ENCODE data around the gene TNRC18. TPM values are rescaled to one million over a fixed set of nuclear protein-coding genes. Genes with fewer than 3 reads are reported as not detected.
A peak's percentile ranks its signal among the peaks of the same experiment; 100 is the strongest.

TNRC18 gene
- total and polyA plus RNA-seq, 9 of the 15 experiments (the other 6 are each of a cell fraction or from before 2014, with no cell fraction given): 0.03 to 43.2 (median 18.0) TPM

DNA sequence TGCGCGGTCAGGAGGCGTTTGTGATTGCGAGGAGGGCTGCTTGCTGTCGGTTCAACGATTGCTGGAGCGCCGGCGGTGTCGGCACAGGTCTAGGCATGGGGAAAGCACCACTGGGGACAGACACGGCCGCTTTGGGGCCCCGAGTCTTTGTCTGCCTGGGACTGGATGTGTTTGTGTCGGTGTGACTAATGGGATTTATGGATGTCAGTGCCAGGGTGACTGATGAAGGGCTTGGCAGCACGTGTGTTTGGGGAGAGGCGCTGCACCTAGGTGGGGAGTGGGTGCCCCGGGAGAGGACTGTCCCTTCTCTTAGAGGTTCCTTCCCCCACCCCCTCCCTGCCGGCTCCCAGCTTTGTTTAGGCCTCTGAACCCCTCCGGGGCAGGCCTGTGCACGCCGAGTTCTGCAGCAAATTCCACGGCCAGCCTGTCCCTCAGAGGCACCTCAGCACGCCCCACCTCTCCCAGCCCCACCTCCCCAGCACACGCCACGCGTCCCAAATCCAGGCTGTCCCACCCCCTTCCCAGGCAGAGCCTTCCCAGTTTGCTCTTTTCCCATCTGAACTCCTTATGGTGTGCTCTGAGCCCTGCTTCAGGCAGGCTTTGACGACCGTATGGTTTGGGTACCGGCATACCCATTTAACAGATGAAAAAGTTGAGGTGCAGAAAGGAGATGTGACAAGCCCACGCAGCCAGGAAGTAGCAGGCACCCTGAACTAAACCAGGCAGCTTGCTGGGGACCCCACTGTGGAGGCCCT, 6.4 kb upstream of the TNRC18 start (continued):
- TF ChIP-seq, protein P1, sequence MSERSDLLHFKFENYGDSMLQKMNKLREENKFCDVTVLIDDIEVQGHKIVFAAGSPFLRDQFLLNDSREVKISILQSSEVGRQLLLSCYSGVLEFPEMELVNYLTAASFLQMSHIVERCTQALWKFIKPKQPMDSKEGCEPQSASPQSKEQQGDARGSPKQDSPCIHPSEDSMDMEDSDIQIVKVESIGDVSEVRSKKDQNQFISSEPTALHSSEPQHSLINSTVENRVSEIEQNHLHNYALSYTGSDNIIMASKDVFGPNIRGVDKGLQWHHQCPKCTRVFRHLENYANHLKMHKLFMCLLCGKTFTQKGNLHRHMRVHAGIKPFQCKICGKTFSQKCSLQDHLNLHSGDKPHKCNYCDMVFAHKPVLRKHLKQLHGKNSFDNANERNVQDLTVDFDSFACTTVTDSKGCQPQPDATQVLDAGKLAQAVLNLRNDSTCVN (CRISPR knock-in tag; IDR thresholded peaks at IDR 0.05): no peak
- TF ChIP-seq HDAC3 (IDR thresholded peaks at IDR 0.05; ENCODE audit: borderline replicate concordance, partially characterized antibody) (peak; percentile 18), TCF7L2 (IDR thresholded peaks at IDR 0.05; ENCODE audit: low read depth, low read length) (no peak), PURB (CRISPR knock-in tag; IDR thresholded peaks at IDR 0.05; ENCODE audit: low read depth) (no peak), HLTF (IDR thresholded peaks at IDR 0.05) (no peak), POU5F1 (IDR thresholded peaks at IDR 0.05; ENCODE audit: borderline replicate concordance, low read depth, low read length, partially characterized antibody) (no peak), PCBP1 (IDR thresholded peaks at IDR 0.05; ENCODE audit: low read depth, low read length, poor library complexity, severe bottlenecking) (peak; percentile 43), SMC3 (conservative IDR thresholded peaks at IDR 0.05; ENCODE audit: insufficient read depth, low read depth, low read length) (no peak)
- TF ChIP-seq, protein P2, sequence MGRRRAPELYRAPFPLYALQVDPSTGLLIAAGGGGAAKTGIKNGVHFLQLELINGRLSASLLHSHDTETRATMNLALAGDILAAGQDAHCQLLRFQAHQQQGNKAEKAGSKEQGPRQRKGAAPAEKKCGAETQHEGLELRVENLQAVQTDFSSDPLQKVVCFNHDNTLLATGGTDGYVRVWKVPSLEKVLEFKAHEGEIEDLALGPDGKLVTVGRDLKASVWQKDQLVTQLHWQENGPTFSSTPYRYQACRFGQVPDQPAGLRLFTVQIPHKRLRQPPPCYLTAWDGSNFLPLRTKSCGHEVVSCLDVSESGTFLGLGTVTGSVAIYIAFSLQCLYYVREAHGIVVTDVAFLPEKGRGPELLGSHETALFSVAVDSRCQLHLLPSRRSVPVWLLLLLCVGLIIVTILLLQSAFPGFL (CRISPR knock-in tag; IDR thresholded peaks at IDR 0.05): no peak
- TF ChIP-seq, protein P3, sequence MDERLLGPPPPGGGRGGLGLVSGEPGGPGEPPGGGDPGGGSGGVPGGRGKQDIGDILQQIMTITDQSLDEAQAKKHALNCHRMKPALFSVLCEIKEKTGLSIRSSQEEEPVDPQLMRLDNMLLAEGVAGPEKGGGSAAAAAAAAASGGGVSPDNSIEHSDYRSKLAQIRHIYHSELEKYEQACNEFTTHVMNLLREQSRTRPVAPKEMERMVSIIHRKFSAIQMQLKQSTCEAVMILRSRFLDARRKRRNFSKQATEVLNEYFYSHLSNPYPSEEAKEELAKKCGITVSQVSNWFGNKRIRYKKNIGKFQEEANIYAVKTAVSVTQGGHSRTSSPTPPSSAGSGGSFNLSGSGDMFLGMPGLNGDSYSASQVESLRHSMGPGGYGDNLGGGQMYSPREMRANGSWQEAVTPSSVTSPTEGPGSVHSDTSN (CRISPR knock-in tag; IDR thresholded peaks at IDR 0.05; ENCODE audit: low read depth): 0 out of 2 replicates have a peak, but pooled peaks have one; percentile 0
- TF ChIP-seq, protein P3 (tag; conservative IDR thresholded peaks at IDR 0.05; ENCODE audit: low read depth): peak; percentile 67; the same call in 1 of the 2 replicates
- TF ChIP-seq, protein P4, sequence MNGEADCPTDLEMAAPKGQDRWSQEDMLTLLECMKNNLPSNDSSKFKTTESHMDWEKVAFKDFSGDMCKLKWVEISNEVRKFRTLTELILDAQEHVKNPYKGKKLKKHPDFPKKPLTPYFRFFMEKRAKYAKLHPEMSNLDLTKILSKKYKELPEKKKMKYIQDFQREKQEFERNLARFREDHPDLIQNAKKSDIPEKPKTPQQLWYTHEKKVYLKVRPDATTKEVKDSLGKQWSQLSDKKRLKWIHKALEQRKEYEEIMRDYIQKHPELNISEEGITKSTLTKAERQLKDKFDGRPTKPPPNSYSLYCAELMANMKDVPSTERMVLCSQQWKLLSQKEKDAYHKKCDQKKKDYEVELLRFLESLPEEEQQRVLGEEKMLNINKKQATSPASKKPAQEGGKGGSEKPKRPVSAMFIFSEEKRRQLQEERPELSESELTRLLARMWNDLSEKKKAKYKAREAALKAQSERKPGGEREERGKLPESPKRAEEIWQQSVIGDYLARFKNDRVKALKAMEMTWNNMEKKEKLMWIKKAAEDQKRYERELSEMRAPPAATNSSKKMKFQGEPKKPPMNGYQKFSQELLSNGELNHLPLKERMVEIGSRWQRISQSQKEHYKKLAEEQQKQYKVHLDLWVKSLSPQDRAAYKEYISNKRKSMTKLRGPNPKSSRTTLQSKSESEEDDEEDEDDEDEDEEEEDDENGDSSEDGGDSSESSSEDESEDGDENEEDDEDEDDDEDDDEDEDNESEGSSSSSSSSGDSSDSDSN (IDR thresholded peaks at IDR 0.05; ENCODE audit: borderline replicate concordance in 1 of 2, low read depth in 2 of 2, low read length in 2 of 2): 0 out of 4 replicates have a peak, but pooled peaks of 1 of the 2 experiments have one; percentile 8
